ENCODE measurements around the gene GMPPB. TPM values are rescaled to one million over a fixed set of nuclear protein-coding genes. Genes with fewer than 3 reads are reported as not detected.

The GMPPB gene
- total RNA-seq, 1 experiment from 2014 or later, result 24.6 TPM

Small RNAs within 50 kb of the gene (small RNA-seq; reads per million reads assigned to genes)
- gene AMIGO3 (0 reads per million in 2 experiments), gene COX6CP14 (0 reads per million in 2 experiments)

Other genes with a start within 250 kb of the GMPPB start
- gene BSN, start 169.5 kb downstream of the GMPPB start, total RNA-seq (2014; rRNA removed; shearing (Covaris generic)), result 0.11 and 0.40 TPM in 2 replicates
- 231 and 246 TPM in 2 replicates for gene APEH, start 49.6 kb downstream of the GMPPB start, total RNA-seq (2014; rRNA removed; shearing (Covaris generic))
- 4.3 and 5.4 TPM in 2 replicates for gene MST1, start 34.5 kb downstream of the GMPPB start, total RNA-seq (2014; rRNA removed; shearing (Covaris generic))
- gene RNF123, start 34.4 kb downstream of the GMPPB start, total RNA-seq (2014; rRNA removed; shearing (Covaris generic)), result 33.5 and 34.2 TPM in 2 replicates
- 0.32 and 0.34 TPM in 2 replicates for gene AMIGO3, start 4.3 kb downstream of the GMPPB start, total RNA-seq (2014; rRNA removed; shearing (Covaris generic))
- 22.8 and 25.6 TPM in 2 replicates for gene IP6K1, start 62.6 kb upstream of the GMPPB start, total RNA-seq (2014; rRNA removed; shearing (Covaris generic))
- gene CDHR4, start 75.9 kb upstream of the GMPPB start, total RNA-seq (2014; rRNA removed; shearing (Covaris generic)), result not detected in 2 replicates
- 3.4 and 6.9 TPM in 2 replicates for gene INKA1, start 79.3 kb upstream of the GMPPB start, total RNA-seq (2014; rRNA removed; shearing (Covaris generic))
- gene UBA7, start 90.0 kb upstream of the GMPPB start, total RNA-seq (2014; rRNA removed; shearing (Covaris generic)), result 1.8 and 4.1 TPM in 2 replicates
- gene TRAIP, start 132.6 kb upstream of the GMPPB start, total RNA-seq (2014; rRNA removed; shearing (Covaris generic)), result 6.1 TPM in 2 replicates
- 0.32 and 0.58 TPM in 2 replicates for gene CAMKV, start 146.0 kb upstream of the GMPPB start, total RNA-seq (2014; rRNA removed; shearing (Covaris generic))
- gene MST1R, start 179.9 kb upstream of the GMPPB start, total RNA-seq (2014; rRNA removed; shearing (Covaris generic)), result not detected in 2 replicates
- 8.0 and 9.4 TPM in 2 replicates for gene MON1A, start 205.9 kb upstream of the GMPPB start, total RNA-seq (2014; rRNA removed; shearing (Covaris generic))
- 27.4 and 34.2 TPM in 2 replicates for gene RBM6, start 216.2 kb upstream of the GMPPB start, total RNA-seq (2014; rRNA removed; shearing (Covaris generic))

Data from SK-MEL-5 (cell line).